Measurements from ENCODE around the gene TFF1.
"Not testable (repeated sequence)": the region's sequence is repeated elsewhere in the genome, so short reads cannot be mapped to it uniquely, and the experiment has no call there.

The TFF1 gene

GRCh38 chr21:42366292-42367010, at the start of gene TFF1:
Gene TFF1, minus strand, starts transcription at chr21:42366535. Its CDS starts 40 bp downstream, at chr21:42366495.
- no peak for DNase-seq (ENCODE audit: low spot score)

GRCh38 chr21:42414928-42415769, 48.8 kb upstream of the TFF1 start:
- DNase-seq (ENCODE audit: low spot score) = no peak

- DNase-seq (ENCODE audit: low spot score) = no peak
These were observed 48.2 kb upstream of the TFF1 start for GRCh38 chr21:42414553-42414927.

- DNase-seq (ENCODE audit: low spot score) = no peak
These were observed 47.7 kb upstream of the TFF1 start for GRCh38 chr21:42414066-42414465.

- no peak for DNase-seq (ENCODE audit: low spot score)
These were observed 47.2 kb upstream of the TFF1 start for GRCh38 chr21:42413500-42413899.

GRCh38 chr21:42413093-42413492, 46.8 kb upstream of the TFF1 start:
- DNase-seq (ENCODE audit: low spot score) = no peak

GRCh38 chr21:42412636-42412933, 46.2 kb upstream of the TFF1 start:
- DNase-seq (ENCODE audit: low spot score) = no peak

- DNase-seq (ENCODE audit: low spot score) = no peak
These were observed 45.7 kb upstream of the TFF1 start for GRCh38 chr21:42411891-42412635.

GRCh38 chr21:42411197-42411869, 45.0 kb upstream of the TFF1 start:
- DNase-seq (ENCODE audit: low spot score) = no peak

- DNase-seq (ENCODE audit: low spot score) = no peak
These were observed 43.0 kb upstream of the TFF1 start for GRCh38 chr21:42409366-42409765.

- DNase-seq (ENCODE audit: low spot score) = not testable (repeated sequence)
These were observed 42.4 kb upstream of the TFF1 start for GRCh38 chr21:42408718-42409117.

GRCh38 chr21:42407476-42407875, 41.1 kb upstream of the TFF1 start:
- no peak for DNase-seq (ENCODE audit: low spot score)

GRCh38 chr21:42406866-42407265, 40.5 kb upstream of the TFF1 start:
- no peak for DNase-seq (ENCODE audit: low spot score)

GRCh38 chr21:42406201-42406621, 39.9 kb upstream of the TFF1 start:
- no peak for DNase-seq (ENCODE audit: low spot score)

GRCh38 chr21:42405064-42406013, 39.0 kb upstream of the TFF1 start:
- DNase-seq (ENCODE audit: low spot score) = no peak

GRCh38 chr21:42404539-42404938, 38.2 kb upstream of the TFF1 start:
- DNase-seq (ENCODE audit: low spot score) = no peak

GRCh38 chr21:42403611-42404231, 37.4 kb upstream of the TFF1 start, which contains the start of gene UBASH3A:
Gene UBASH3A, plus strand, starts transcription at chr21:42403902. Its CDS starts 44 bp downstream, at chr21:42403946.
- no peak for DNase-seq (ENCODE audit: low spot score)

GRCh38 chr21:42401820-42402251, 35.5 kb upstream of the TFF1 start:
- no peak for DNase-seq (ENCODE audit: low spot score)

- DNase-seq (ENCODE audit: low spot score) = no peak
These were observed 34.8 kb upstream of the TFF1 start for GRCh38 chr21:42401154-42401553.

- no peak for DNase-seq (ENCODE audit: low spot score)
These were observed 34.2 kb upstream of the TFF1 start for GRCh38 chr21:42400525-42400924.

All from ecto neural progenitor cell (in vitro differentiated cells).